ENCODE measurements around the gene FAM20C. TPM values are rescaled to one million over a fixed set of nuclear protein-coding genes. Genes with fewer than 3 reads are reported as not detected.
A peak's percentile ranks its signal among the peaks of the same experiment; 100 is the strongest.

FAM20C gene
- total and polyA plus RNA-seq, 7 donors = 15.6 to 47.6 (median 28.1) TPM

GRCh38 chr7:254337-255037 is 62.1 kb downstream of the FAM20C start:
- peak; percentile 5 to 40 for DNase-seq
- intact Hi-C loops (cut with DNase I) = no loop called here
- WGBS, 3 donors = 94 to 99% (median 95%) methylated on average over 31 of the region's 31 CpGs
- H3K27ac ChIP-seq = no peak overlapping the region
- no peak for ATAC-seq
- H3K36me3 ChIP-seq (ENCODE audit: insufficient read depth in 1 of 2, low read depth in 1 of 2) = peaks cover 2 to 78% of the 10 kb centered on the region in 2 donors
- H3K9me3 ChIP-seq = no peaks in the 10 kb centered on the region
- H3K27me3 ChIP-seq (ENCODE audit: insufficient read depth in 3 of 3, low read length in 2 of 3) = no peaks in the 10 kb centered on the region
- no peak overlapping the region for H3K4me3 ChIP-seq
- H3K4me1 ChIP-seq = peaks cover 7% of the 10 kb centered on the region
- TF ChIP-seq, protein P1, sequence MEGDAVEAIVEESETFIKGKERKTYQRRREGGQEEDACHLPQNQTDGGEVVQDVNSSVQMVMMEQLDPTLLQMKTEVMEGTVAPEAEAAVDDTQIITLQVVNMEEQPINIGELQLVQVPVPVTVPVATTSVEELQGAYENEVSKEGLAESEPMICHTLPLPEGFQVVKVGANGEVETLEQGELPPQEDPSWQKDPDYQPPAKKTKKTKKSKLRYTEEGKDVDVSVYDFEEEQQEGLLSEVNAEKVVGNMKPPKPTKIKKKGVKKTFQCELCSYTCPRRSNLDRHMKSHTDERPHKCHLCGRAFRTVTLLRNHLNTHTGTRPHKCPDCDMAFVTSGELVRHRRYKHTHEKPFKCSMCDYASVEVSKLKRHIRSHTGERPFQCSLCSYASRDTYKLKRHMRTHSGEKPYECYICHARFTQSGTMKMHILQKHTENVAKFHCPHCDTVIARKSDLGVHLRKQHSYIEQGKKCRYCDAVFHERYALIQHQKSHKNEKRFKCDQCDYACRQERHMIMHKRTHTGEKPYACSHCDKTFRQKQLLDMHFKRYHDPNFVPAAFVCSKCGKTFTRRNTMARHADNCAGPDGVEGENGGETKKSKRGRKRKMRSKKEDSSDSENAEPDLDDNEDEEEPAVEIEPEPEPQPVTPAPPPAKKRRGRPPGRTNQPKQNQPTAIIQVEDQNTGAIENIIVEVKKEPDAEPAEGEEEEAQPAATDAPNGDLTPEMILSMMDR (IDR thresholded peaks at IDR 0.05) = no peak

DNA sequence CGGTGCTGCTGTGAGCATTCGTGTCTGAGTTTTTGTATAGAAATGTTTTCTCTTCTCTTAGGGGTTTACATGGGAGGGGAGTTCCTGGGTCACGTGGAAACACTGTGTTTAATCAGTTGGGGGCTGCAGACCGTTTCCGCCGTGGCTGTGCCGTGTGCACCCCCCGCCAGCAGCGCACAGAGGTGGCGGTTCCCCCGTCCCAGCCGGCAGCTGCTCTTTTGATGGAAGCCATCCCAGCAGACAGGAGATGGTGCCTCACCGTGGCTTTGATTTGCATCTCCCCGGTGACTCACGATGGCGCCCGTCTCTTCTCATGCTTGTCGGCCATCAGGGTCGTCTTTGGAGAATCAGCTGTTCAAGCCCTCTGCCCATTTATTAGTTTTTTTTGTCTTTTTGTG is 62.7 kb downstream of the FAM20C start:
- WGBS, 3 donors = 91 to 95% (median 94%) methylated on average over 19 of the region's 19 CpGs
- TF ChIP-seq, protein P1 (IDR thresholded peaks at IDR 0.05) = no peak
- Histone ChIP-seq H3K36me3 (ENCODE audit: insufficient read depth in 1 of 2, low read depth in 1 of 2) (peaks cover 2 to 78% of the 10 kb centered on the region in 2 donors), H3K4me3 (no peak overlapping the region), H3K9me3 (no peaks in the 10 kb centered on the region), H3K4me1 (peaks cover 7% of the 10 kb centered on the region), H3K27ac (no peak overlapping the region), H3K27me3 (ENCODE audit: insufficient read depth in 3 of 3, low read length in 2 of 3) (no peaks in the 10 kb centered on the region)
- DNase-seq = peak; percentile 10 to 28
- intact Hi-C loops (cut with DNase I) = no loop called here
- ATAC-seq = no peak

- DNase-seq = peak; percentile 14 to 52
- no peak overlapping the region for H3K27ac ChIP-seq
- ATAC-seq = no peak
- no peak overlapping the region for H3K4me3 ChIP-seq
- H3K9me3 ChIP-seq = no peaks in the 10 kb centered on the region
- TF ChIP-seq, protein P1 (IDR thresholded peaks at IDR 0.05) = no peak
- 92 to 96% (median 96%) methylated on average over 40 to 44 of the region's 44 CpGs for WGBS, 3 donors
- intact Hi-C loops (cut with DNase I) = no loop called here
- no peaks in the 10 kb centered on the region for H3K27me3 ChIP-seq (ENCODE audit: insufficient read depth in 3 of 3, low read length in 2 of 3)
- H3K4me1 ChIP-seq = peaks cover 7% of the 10 kb centered on the region
- peaks cover 2 to 78% of the 10 kb centered on the region in 2 donors for H3K36me3 ChIP-seq (ENCODE audit: insufficient read depth in 1 of 2, low read depth in 1 of 2)
These were observed 63.5 kb downstream of the FAM20C start for GRCh38 chr7:255721-256361.

GRCh38 chr7:256461-256940 is 64.1 kb downstream of the FAM20C start:
- Histone ChIP-seq H3K27me3 (ENCODE audit: insufficient read depth in 3 of 3, low read length in 2 of 3) (no peaks in the 10 kb centered on the region), H3K9me3 (no peaks in the 10 kb centered on the region), H3K27ac (no peak overlapping the region), H3K36me3 (ENCODE audit: insufficient read depth in 1 of 2, low read depth in 1 of 2) (peaks cover 2 to 78% of the 10 kb centered on the region in 2 donors), H3K4me1 (peaks cover 7% of the 10 kb centered on the region), H3K4me3 (no peak overlapping the region)
- intact Hi-C loops (cut with DNase I) = no loop called here
- ATAC-seq (no peak), DNase-seq (peak; percentile 14 to 38)
- 95 to 96% (median 96%) methylated on average over 36 to 38 of the region's 38 CpGs for WGBS, 3 donors
- TF ChIP-seq, protein P1 (IDR thresholded peaks at IDR 0.05) = no peak

All from psoas muscle (tissue), 8 donors.